Neural progenitor cell (in vitro differentiated cells): ENCODE data around the gene FSTL4.

Source experiments
- CTCF ChIP-seq: fragments of 200-600 bp; sonication (generic); IDR thresholded peaks from 2 replicates; pipeline ENCODE4 v1.5.1; 2017; ENCODE audit warnings: antibody characterized with exemption, mild to moderate bottlenecking
- EZH2 ChIP-seq: fragments of 200-600 bp; sonication (generic); IDR thresholded peaks from 2 replicates; pipeline ENCODE4 v1.6.1; 2017; ENCODE audit warnings: antibody characterized with exemption, mild to moderate bottlenecking, moderate library complexity

GRCh38 chr5:133579766-133580165 lies 32.6 kb downstream of the FSTL4 start:
- TF ChIP-seq CTCF (no peak), EZH2 (no peak)
